HCT116 (cell line): ENCODE results near the gene HSD17B7.

Source experiments
- ATF3 ChIP-seq: IDR thresholded peaks from 2 replicates; pipeline ENCODE4 v1.6.1; 2012
- CBX3 ChIP-seq: IDR thresholded peaks from 2 replicates; pipeline ENCODE4 v1.6.1; 2012; ENCODE audit warnings: low read depth
- CEBPB ChIP-seq: IDR thresholded peaks from 2 replicates; pipeline ENCODE4 v1.6.1; 2012; ENCODE audit warnings: low read depth
- CTCF ChIP-seq, 3 experiments: fragments of 200-600 bp in 1 of 3; sonication (generic) in 1 of 3; IDR thresholded peaks in 2 of 3; conservative IDR thresholded peaks in 1 of 3; 2 replicates each; pipeline ENCODE4 v1.5.1; 2012 to 2017; ENCODE audit warnings: low read depth in 2 of 3, low read length in 2 of 3, antibody characterized with exemption in 1 of 3, borderline replicate concordance in 1 of 3, control low read depth in 1 of 3, mild to moderate bottlenecking in 1 of 3, mixed read lengths in 1 of 3, mixed run types in 1 of 3, moderate library complexity in 1 of 3; ENCODE audit not compliant: insufficient read depth in 1 of 3
- POLR2A ChIP-seq: IDR thresholded peaks from 2 replicates; pipeline ENCODE4 v1.7.0; 2011; ENCODE audit warnings: borderline replicate concordance; ENCODE audit not compliant: insufficient read depth, insufficient read length; ENCODE audit errors: extremely low read depth
- SIN3A ChIP-seq: IDR thresholded peaks from 2 replicates; pipeline ENCODE4 v1.6.1; 2012; ENCODE audit warnings: low read depth
- TCF7L2 ChIP-seq: IDR thresholded peaks from 2 replicates; pipeline ENCODE4 v1.7.0; 2011; ENCODE audit warnings: borderline replicate concordance, inconsistent platforms; ENCODE audit not compliant: insufficient read depth, insufficient read length; ENCODE audit errors: extremely low read depth
- YY1 ChIP-seq: IDR thresholded peaks from 2 replicates; pipeline ENCODE4 v1.6.1; 2011; ENCODE audit warnings: low read length, low read depth, moderate library complexity, mild to moderate bottlenecking; ENCODE audit not compliant: insufficient replicate concordance; ENCODE audit errors: extremely low read depth
- ZNF274 ChIP-seq: fragments of 200-500 bp; sonication (Bioruptor generic); IDR thresholded peaks from 2 replicates; pipeline ENCODE4 v1.6.1; 2014; ENCODE audit warnings: mild to moderate bottlenecking, low read depth, low read length, inconsistent platforms

- TF ChIP-seq SIN3A (no peak), CBX3 (no peak), ZNF274 (no peak), TCF7L2 (no peak), POLR2A (no peak), ATF3 (no peak), CTCF (IDR thresholded peaks at IDR 0.05 in 2 of 3, conservative IDR thresholded peaks at IDR 0.05 in 1 of 3; ENCODE audit: borderline replicate concordance in 1 of 3, insufficient read depth in 1 of 3, low read depth in 2 of 3, low read length in 2 of 3) (no peak), YY1 (no peak), CEBPB (no peak)
Measured at GRCh38 chr1:162861625-162862024, 71.1 kb downstream of the HSD17B7 start.
